ENCODE data around the gene TMEM63B. TPM values are rescaled to one million over a fixed set of nuclear protein-coding genes. Genes with fewer than 3 reads are reported as not detected.
"Not testable (repeated sequence)": the region's sequence is repeated elsewhere in the genome, so short reads cannot be mapped to it uniquely, and the experiment has no call there.

TMEM63B gene
- total RNA-seq, 1 donor from 2014 or later, result 11.5 TPM

- no peak overlapping the region for H3K27ac ChIP-seq (ENCODE audit: low read depth, low read length)
Measured at GRCh38 chr6:44183783-44184182, 56.4 kb downstream of the TMEM63B start.

GRCh38 chr6:44185356-44185755 is 58.0 kb downstream of the TMEM63B start:
- not testable (repeated sequence) for H3K36me3 ChIP-seq (ENCODE audit: control insufficient read depth in 3 of 3, insufficient read depth in 3 of 3, low read length in 3 of 3); H3K27ac ChIP-seq (ENCODE audit: low read depth, low read length); H3K27me3 ChIP-seq (ENCODE audit: control insufficient read depth in 3 of 3, insufficient read depth in 3 of 3, low read length in 3 of 3); H3K9ac ChIP-seq (ENCODE audit: low read depth in 1 of 3, low read length in 3 of 3); H3K4me1 ChIP-seq (ENCODE audit: control insufficient read depth in 3 of 3, insufficient read depth in 3 of 3, low read length in 3 of 3); H3K9me3 ChIP-seq (ENCODE audit: control insufficient read depth in 3 of 3, low read length in 3 of 3); H3K4me3 ChIP-seq (ENCODE audit: low read length in 3 of 3)

More at GRCh38 chr6:44183783-44184182, 56.4 kb downstream of the TMEM63B start:
- H3K9ac ChIP-seq (ENCODE audit: low read depth in 1 of 3, low read length in 3 of 3), result no peak overlapping the region
- no peaks in the 10 kb centered on the region for H3K9me3 ChIP-seq (ENCODE audit: control insufficient read depth in 3 of 3, low read length in 3 of 3)
- H3K4me1 ChIP-seq (ENCODE audit: control insufficient read depth in 3 of 3, insufficient read depth in 3 of 3, low read length in 3 of 3), result peaks cover 0 to 4% (median 2%) of the 10 kb centered on the region in 3 donors
- H3K27me3 ChIP-seq (ENCODE audit: control insufficient read depth in 3 of 3, insufficient read depth in 3 of 3, low read length in 3 of 3), result no peaks in the 10 kb centered on the region
- no peak overlapping the region for H3K4me3 ChIP-seq (ENCODE audit: low read length in 3 of 3)
- H3K36me3 ChIP-seq (ENCODE audit: control insufficient read depth in 3 of 3, insufficient read depth in 3 of 3, low read length in 3 of 3), result no peaks in the 10 kb centered on the region

GRCh38 chr6:44185953-44186634 is 58.7 kb downstream of the TMEM63B start:
- H3K4me1 ChIP-seq (ENCODE audit: control insufficient read depth in 3 of 3, insufficient read depth in 3 of 3, low read length in 3 of 3), result peaks cover 0 to 4% (median 0%) of the 10 kb centered on the region in 3 donors
- H3K9me3 ChIP-seq (ENCODE audit: control insufficient read depth in 3 of 3, low read length in 3 of 3), result no peaks in the 10 kb centered on the region
- H3K9ac ChIP-seq (ENCODE audit: low read depth in 1 of 3, low read length in 3 of 3), result peak overlapping the region in 1 of 3 donors; percentile 8
- H3K27me3 ChIP-seq (ENCODE audit: control insufficient read depth in 3 of 3, insufficient read depth in 3 of 3, low read length in 3 of 3), result no peaks in the 10 kb centered on the region
- H3K27ac ChIP-seq (ENCODE audit: low read depth, low read length), result no peak overlapping the region
- no peaks in the 10 kb centered on the region for H3K36me3 ChIP-seq (ENCODE audit: control insufficient read depth in 3 of 3, insufficient read depth in 3 of 3, low read length in 3 of 3)
- H3K4me3 ChIP-seq (ENCODE audit: low read length in 3 of 3), result no peak overlapping the region

DNA sequence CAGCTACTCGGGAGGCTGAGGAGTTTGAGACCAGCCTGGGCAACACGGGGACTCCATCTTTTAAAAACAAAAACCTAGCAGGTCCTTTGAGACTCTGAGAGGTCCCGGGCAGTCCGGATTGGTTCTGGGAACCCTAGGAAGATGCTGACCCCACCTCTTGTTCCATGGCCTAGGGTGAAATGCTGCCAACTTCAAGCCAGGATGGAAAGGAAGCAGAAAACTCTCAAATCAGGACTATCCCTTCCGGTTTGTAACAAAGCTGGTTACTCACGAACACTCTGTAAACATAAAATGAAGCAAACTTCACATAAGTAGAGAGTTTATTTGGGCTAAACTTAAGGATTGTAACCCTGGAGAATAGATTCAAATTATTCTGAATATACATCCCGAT is 59.3 kb downstream of the TMEM63B start:
- Histone ChIP-seq H3K27me3 (ENCODE audit: control insufficient read depth in 3 of 3, insufficient read depth in 3 of 3, low read length in 3 of 3) (no peaks in the 10 kb centered on the region), H3K9me3 (ENCODE audit: control insufficient read depth in 3 of 3, low read length in 3 of 3) (no peaks in the 10 kb centered on the region), H3K36me3 (ENCODE audit: control insufficient read depth in 3 of 3, insufficient read depth in 3 of 3, low read length in 3 of 3) (no peaks in the 10 kb centered on the region), H3K4me3 (ENCODE audit: low read length in 3 of 3) (no peak overlapping the region), H3K27ac (ENCODE audit: low read depth, low read length) (no peak overlapping the region), H3K4me1 (ENCODE audit: control insufficient read depth in 3 of 3, insufficient read depth in 3 of 3, low read length in 3 of 3) (peaks cover 0 to 4% (median 0%) of the 10 kb centered on the region in 3 donors), H3K9ac (ENCODE audit: low read depth in 1 of 3, low read length in 3 of 3) (peak overlapping the region in 1 of 3 donors; percentile 8)

DNA sequence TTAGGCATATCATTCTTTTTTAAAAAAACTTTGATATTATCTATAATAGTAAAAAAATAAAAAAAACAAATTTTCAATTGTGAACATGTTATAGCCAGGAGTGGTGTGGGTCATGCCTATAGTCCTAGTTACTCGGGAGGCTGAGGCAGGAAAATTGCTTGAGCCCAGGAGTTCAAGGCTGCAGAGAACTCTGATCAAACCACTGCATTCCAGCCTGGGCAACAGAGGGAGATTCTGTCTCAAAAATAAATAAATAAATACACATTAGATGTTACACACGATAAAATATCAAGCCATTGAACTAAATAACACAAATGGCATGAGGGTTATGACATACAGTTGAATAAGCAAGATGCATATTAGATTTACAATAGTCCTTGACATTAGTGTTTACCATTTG is 61.5 kb downstream of the TMEM63B start:
- H3K9me3 ChIP-seq (ENCODE audit: control insufficient read depth in 3 of 3, low read length in 3 of 3), result no peaks in the 10 kb centered on the region
- H3K36me3 ChIP-seq (ENCODE audit: control insufficient read depth in 3 of 3, insufficient read depth in 3 of 3, low read length in 3 of 3), result no peaks in the 10 kb centered on the region
- no peak overlapping the region for H3K4me3 ChIP-seq (ENCODE audit: low read length in 3 of 3)
- no peak overlapping the region for H3K27ac ChIP-seq (ENCODE audit: low read depth, low read length)
- no peaks in the 10 kb centered on the region for H3K27me3 ChIP-seq (ENCODE audit: control insufficient read depth in 3 of 3, insufficient read depth in 3 of 3, low read length in 3 of 3)
- H3K9ac ChIP-seq (ENCODE audit: low read depth in 1 of 3, low read length in 3 of 3), result no peak overlapping the region
- peaks cover 0 to 4% (median 2%) of the 10 kb centered on the region in 3 donors for H3K4me1 ChIP-seq (ENCODE audit: control insufficient read depth in 3 of 3, insufficient read depth in 3 of 3, low read length in 3 of 3)

DNA sequence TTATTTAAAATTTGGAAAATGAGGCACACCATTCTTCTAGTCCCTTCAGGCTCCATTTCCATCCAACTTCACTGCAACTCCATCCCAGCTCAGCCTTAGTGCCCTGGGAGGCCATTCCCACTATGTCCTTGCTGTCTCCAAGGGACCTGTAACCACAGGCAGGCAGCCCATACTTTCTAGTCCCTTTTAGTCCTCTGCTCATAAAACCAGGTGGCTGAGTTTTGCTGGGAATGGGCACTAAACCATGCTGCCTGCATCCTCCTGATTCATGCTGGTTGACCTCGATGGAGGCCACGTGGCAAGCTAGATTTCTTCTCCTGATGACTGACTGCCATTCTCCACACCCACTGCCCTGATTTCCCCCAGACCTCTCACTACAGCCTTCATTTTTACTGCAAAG is 61.9 kb downstream of the TMEM63B start:
- Histone ChIP-seq H3K4me3 (ENCODE audit: low read length in 3 of 3) (no peak overlapping the region), H3K4me1 (ENCODE audit: control insufficient read depth in 3 of 3, insufficient read depth in 3 of 3, low read length in 3 of 3) (peaks cover 0 to 4% (median 2%) of the 10 kb centered on the region in 3 donors), H3K36me3 (ENCODE audit: control insufficient read depth in 3 of 3, insufficient read depth in 3 of 3, low read length in 3 of 3) (no peaks in the 10 kb centered on the region), H3K27me3 (ENCODE audit: control insufficient read depth in 3 of 3, insufficient read depth in 3 of 3, low read length in 3 of 3) (no peaks in the 10 kb centered on the region), H3K9me3 (ENCODE audit: control insufficient read depth in 3 of 3, low read length in 3 of 3) (no peaks in the 10 kb centered on the region), H3K27ac (ENCODE audit: low read depth, low read length) (no peak overlapping the region), H3K9ac (ENCODE audit: low read depth in 1 of 3, low read length in 3 of 3) (no peak overlapping the region)

- no peaks in the 10 kb centered on the region for H3K36me3 ChIP-seq (ENCODE audit: control insufficient read depth in 3 of 3, insufficient read depth in 3 of 3, low read length in 3 of 3)
- H3K27me3 ChIP-seq (ENCODE audit: control insufficient read depth in 3 of 3, insufficient read depth in 3 of 3, low read length in 3 of 3), result no peaks in the 10 kb centered on the region
- no peak overlapping the region for H3K9ac ChIP-seq (ENCODE audit: low read depth in 1 of 3, low read length in 3 of 3)
- H3K27ac ChIP-seq (ENCODE audit: low read depth, low read length), result no peak overlapping the region
- no peak overlapping the region for H3K4me3 ChIP-seq (ENCODE audit: low read length in 3 of 3)
- peaks cover 0 to 4% (median 2%) of the 10 kb centered on the region in 3 donors for H3K4me1 ChIP-seq (ENCODE audit: control insufficient read depth in 3 of 3, insufficient read depth in 3 of 3, low read length in 3 of 3)
- H3K9me3 ChIP-seq (ENCODE audit: control insufficient read depth in 3 of 3, low read length in 3 of 3), result no peaks in the 10 kb centered on the region
Measured at GRCh38 chr6:44190715-44191114, 63.4 kb downstream of the TMEM63B start.

DNA sequence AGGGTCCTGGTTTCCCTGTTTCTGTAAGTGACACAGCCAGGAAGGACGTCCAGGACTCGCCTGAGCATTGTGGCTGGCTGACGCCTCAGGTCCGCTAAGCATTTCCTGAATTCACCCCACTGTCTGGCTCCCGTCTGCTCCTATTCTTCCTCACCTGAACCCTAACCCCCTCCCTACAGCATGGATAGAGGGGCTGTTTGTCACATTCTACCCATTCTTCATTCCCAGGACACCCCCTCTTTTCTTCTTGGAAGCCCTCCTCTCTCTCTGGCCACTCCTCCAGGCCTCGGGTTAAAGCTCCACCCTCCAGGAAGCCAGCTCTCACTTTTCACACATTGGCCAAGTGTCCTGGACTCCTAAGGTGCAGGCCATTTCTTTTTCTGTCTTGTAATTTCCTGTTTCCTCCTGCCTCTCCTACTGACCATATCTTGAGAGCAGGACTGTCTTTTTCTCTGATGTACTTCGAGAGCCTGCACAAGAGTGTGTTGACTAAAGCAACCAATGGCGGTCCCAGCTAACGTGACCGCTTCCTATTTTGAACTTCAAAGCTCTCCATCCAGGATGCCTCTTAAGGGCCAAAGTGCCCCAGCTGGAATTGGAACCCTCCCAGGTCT is 65.2 kb downstream of the TMEM63B start:
- Histone ChIP-seq H3K27ac (ENCODE audit: low read depth, low read length) (no peak overlapping the region), H3K4me3 (ENCODE audit: low read length in 3 of 3) (peak overlapping the region in 2 of 3 donors; percentile 30 to 46), H3K9ac (ENCODE audit: low read depth in 1 of 3, low read length in 3 of 3) (no peak overlapping the region)

DNA sequence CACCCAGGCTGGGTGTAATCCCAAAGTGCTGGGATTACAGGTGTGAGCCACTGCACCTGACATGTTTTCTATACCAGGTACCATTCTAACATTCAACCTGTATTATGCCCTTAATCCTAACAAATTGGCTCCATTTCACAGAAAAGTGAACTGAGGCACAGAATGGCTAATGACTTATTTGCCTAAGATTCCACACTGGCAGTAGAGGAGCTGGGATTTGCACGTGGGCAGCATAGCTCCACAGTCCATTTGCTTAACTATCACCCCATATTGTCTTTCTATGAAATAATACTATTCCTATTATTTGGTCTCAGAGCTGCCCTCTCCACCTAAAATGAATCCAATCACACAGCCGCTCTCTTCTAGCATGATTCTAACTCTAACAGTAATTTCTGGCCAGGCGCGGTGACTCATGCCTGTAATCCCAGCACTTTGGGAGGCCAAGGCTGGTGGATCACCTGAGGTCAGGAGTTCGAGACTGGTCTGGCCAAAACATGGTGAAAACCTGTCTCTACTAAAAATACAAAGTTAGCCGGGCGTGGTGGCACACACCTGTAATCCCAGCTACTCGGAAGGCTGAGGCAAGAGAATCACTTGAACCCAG is 66.1 kb downstream of the TMEM63B start:
- H3K27ac ChIP-seq (ENCODE audit: low read depth, low read length), result no peak overlapping the region
- H3K4me1 ChIP-seq (ENCODE audit: control insufficient read depth in 3 of 3, insufficient read depth in 3 of 3, low read length in 3 of 3), result peaks cover 0 to 2% (median 0%) of the 10 kb centered on the region in 3 donors
- no peaks in the 10 kb centered on the region for H3K36me3 ChIP-seq (ENCODE audit: control insufficient read depth in 3 of 3, insufficient read depth in 3 of 3, low read length in 3 of 3)
- no peak overlapping the region for H3K9ac ChIP-seq (ENCODE audit: low read depth in 1 of 3, low read length in 3 of 3)
- H3K4me3 ChIP-seq (ENCODE audit: low read length in 3 of 3), result no peak overlapping the region
- no peaks in the 10 kb centered on the region for H3K27me3 ChIP-seq (ENCODE audit: control insufficient read depth in 3 of 3, insufficient read depth in 3 of 3, low read length in 3 of 3)
- H3K9me3 ChIP-seq (ENCODE audit: control insufficient read depth in 3 of 3, low read length in 3 of 3), result no peaks in the 10 kb centered on the region

More for the DNA sequence above, 65.2 kb downstream of the TMEM63B start:
- Histone ChIP-seq H3K36me3 (ENCODE audit: control insufficient read depth in 3 of 3, insufficient read depth in 3 of 3, low read length in 3 of 3) (no peaks in the 10 kb centered on the region), H3K4me1 (ENCODE audit: control insufficient read depth in 3 of 3, insufficient read depth in 3 of 3, low read length in 3 of 3) (peaks cover 0 to 2% (median 0%) of the 10 kb centered on the region in 3 donors), H3K9me3 (ENCODE audit: control insufficient read depth in 3 of 3, low read length in 3 of 3) (no peaks in the 10 kb centered on the region), H3K27me3 (ENCODE audit: control insufficient read depth in 3 of 3, insufficient read depth in 3 of 3, low read length in 3 of 3) (no peaks in the 10 kb centered on the region)

DNA sequence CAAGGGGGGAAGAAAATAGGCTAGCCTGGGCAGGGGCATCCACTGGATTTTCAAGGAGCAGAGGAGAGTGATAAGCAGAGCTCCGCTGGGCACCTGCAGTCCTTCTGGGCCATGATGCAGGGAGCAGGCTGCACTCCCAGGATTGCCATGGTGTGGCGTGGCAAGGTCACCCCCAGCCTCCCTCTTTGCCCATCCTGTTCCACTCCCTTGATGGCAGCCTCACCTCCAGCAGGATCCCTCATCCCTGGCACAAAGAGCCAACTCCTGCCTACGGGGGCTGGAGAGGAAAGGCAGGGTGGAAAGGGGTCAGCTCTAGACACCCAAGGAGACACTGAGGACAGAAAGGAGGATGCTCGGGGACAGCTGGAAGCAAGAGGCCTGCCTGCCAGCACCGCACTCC is 67.0 kb downstream of the TMEM63B start:
- Histone ChIP-seq H3K27ac (ENCODE audit: low read depth, low read length) (no peak overlapping the region), H3K36me3 (ENCODE audit: control insufficient read depth in 3 of 3, insufficient read depth in 3 of 3, low read length in 3 of 3) (no peaks in the 10 kb centered on the region), H3K4me1 (ENCODE audit: control insufficient read depth in 3 of 3, insufficient read depth in 3 of 3, low read length in 3 of 3) (peaks cover 0 to 2% (median 0%) of the 10 kb centered on the region in 3 donors), H3K27me3 (ENCODE audit: control insufficient read depth in 3 of 3, insufficient read depth in 3 of 3, low read length in 3 of 3) (no peaks in the 10 kb centered on the region), H3K4me3 (ENCODE audit: low read length in 3 of 3) (no peak overlapping the region), H3K9me3 (ENCODE audit: control insufficient read depth in 3 of 3, low read length in 3 of 3) (no peaks in the 10 kb centered on the region), H3K9ac (ENCODE audit: low read depth in 1 of 3, low read length in 3 of 3) (no peak overlapping the region)

Data from skeletal muscle tissue (tissue), 4 donors.